OCI-M1 (cell line): Measurements from ENCODE around the gene SIGLEC9.

Source experiments
- DNase-seq: peaks from one replicate; lab custom pipeline; 2025; lab: John Stamatoyannopoulos, UW

The SIGLEC9 gene

GRCh38 chr19:51124729-51125128 is at the start of gene SIGLEC9:
Gene SIGLEC9, plus strand, starts transcription at chr19:51124906. Its CDS starts 69 bp downstream, at chr19:51124975.
- no peak for DNase-seq

DNA sequence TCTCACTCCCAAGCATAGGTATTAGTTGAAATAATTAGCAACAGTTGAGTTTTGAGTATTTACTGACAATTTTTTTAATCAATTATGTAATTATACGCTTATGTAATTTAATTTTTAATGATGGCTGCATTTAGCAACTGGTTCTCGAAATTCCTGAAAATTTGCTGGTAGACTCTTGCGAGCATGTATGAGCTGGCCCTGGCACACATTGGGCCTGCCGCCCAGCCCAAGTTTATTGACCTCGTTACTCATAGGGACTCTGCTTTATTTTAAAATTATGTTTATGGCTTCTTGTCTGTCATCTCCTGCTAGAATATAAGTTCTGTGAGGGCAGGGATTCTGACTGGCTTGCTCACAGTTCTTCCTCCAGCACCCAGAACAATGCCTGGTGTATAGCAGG is 48.7 kb upstream of the SIGLEC9 start:
- DNase-seq, result no peak

- DNase-seq, result no peak
These were observed 48.0 kb upstream of the SIGLEC9 start for GRCh38 chr19:51076631-51077213.

- no peak for DNase-seq
These were observed 46.6 kb upstream of the SIGLEC9 start for GRCh38 chr19:51078104-51078503.

- no peak for DNase-seq
These were observed 46.0 kb upstream of the SIGLEC9 start for GRCh38 chr19:51078731-51079130.

DNA sequence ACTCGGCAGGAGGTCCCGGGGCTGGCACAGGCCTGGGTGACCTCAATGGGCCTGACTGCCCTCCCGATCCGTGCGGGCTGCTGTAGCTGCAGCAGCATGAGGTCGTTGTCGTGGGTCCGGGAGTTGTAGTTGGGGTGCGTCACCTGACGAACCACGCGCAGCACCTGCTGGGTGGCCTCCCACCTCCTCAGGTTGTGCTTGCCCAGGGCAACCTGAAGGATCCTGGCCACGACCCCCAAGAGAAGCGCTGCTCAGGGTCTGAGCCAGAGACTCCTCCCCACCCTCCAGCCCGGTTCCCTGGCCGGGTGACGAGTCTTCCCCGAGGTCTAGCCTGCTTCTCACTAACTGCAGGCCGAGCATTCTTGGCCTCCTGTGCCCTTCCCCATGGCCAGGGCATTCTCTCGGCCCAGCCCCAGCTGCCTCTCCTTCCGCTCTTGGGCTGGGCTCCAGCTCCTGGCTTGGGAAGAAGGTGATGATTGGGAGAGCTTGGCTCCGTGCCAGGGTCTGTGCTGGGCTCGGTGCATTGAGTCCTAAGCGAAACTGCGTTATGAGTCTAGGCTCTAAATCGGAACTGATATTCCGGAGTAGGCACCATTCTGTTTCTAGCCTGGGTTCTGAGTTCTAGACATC is 45.1 kb upstream of the SIGLEC9 start:
- no peak for DNase-seq

DNA sequence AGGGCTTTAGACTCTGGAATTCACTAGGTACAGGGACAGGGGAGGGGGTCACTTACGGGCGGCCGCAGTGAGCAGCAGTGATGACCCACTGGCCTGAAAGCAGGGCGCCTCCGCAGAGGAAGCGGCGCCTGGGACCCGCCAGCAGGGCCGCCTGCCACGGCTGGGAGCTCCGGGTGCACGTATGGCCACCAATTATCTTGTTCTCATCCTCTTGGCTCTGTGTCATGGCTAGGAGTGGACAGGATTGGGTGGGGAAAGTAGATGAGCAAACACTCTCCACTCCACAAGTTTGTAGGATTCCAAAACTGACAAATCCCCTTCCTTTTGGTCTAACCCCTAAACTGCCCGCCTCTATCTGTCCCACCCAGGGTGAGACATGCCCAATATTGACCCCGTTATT is 43.2 kb upstream of the SIGLEC9 start:
- DNase-seq, result no peak

DNA sequence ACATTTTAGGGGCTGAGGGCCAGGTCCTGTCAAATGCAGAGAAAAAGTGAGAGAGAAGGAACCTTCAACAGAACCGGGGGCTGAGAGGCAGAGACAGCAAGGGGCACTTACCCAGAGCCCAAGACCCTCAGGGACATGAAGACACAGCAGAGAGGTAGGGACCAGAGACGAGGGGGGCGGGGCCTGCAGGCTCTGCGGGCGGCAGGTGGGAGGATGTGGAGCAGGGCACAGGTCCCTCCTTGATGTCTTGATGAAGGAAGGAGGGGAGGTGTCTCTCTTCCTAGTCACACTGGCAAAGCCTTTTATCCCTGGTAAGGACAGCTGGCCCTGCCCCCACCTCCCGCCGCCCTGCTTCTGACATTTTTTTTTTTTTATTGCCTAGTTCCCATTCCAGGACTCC is 42.1 kb upstream of the SIGLEC9 start, which contains the start of gene KLK14:
Gene KLK14 (minus strand): TSS at position 277 of the 400 bp plus-strand sequence. CDS start 273 bp downstream, at position 4.
- no peak for DNase-seq

GRCh38 chr19:51083181-51083580 is 41.5 kb upstream of the SIGLEC9 start:
- no peak for DNase-seq

GRCh38 chr19:51083783-51084182 is 40.9 kb upstream of the SIGLEC9 start:
- no peak for DNase-seq

GRCh38 chr19:51084505-51084904 is 40.2 kb upstream of the SIGLEC9 start:
- no peak for DNase-seq

GRCh38 chr19:51086153-51086850 is 38.4 kb upstream of the SIGLEC9 start:
- DNase-seq, result no peak

GRCh38 chr19:51089786-51090185 is 34.9 kb upstream of the SIGLEC9 start:
- DNase-seq, result no peak

DNA sequence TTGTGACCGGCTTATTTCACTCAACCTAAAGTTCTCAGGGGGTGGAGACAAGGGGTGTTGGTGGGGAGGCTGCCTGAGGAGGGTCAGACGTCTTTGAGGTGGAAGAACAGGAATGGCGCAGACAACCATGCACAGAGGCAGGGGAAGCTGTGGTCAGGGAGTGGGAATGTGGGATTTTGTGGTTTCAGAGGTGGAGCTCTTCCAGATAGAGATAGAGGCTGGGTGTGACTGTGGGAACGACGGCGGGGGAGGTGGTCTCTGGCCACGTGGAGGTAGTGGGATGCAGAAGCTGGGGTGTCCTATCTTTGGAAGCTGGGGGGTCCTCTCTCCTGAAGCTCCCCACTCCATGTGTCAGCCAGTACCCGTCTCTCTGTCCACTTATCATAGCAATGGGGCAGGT is 34.2 kb upstream of the SIGLEC9 start:
- no peak for DNase-seq

DNA sequence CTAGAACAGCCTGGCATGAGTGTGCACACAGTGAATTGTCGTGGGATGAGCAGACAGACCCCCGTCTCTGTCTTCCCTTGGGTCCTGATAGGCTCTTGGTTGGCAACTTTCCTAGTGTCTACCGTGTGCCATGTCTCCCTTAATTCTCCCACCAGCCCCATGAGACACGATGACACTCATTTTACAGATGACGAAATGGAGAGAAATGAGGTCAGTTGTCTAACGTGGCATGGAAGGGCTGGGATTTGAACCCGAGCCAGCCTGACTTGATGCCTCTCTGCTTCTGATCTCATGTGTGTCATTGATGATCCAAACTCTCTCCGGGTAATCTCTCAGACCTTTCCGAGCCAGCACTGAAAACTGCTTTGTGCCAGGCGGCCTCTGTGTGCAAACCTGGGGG is 33.6 kb upstream of the SIGLEC9 start:
- no peak for DNase-seq

DNA sequence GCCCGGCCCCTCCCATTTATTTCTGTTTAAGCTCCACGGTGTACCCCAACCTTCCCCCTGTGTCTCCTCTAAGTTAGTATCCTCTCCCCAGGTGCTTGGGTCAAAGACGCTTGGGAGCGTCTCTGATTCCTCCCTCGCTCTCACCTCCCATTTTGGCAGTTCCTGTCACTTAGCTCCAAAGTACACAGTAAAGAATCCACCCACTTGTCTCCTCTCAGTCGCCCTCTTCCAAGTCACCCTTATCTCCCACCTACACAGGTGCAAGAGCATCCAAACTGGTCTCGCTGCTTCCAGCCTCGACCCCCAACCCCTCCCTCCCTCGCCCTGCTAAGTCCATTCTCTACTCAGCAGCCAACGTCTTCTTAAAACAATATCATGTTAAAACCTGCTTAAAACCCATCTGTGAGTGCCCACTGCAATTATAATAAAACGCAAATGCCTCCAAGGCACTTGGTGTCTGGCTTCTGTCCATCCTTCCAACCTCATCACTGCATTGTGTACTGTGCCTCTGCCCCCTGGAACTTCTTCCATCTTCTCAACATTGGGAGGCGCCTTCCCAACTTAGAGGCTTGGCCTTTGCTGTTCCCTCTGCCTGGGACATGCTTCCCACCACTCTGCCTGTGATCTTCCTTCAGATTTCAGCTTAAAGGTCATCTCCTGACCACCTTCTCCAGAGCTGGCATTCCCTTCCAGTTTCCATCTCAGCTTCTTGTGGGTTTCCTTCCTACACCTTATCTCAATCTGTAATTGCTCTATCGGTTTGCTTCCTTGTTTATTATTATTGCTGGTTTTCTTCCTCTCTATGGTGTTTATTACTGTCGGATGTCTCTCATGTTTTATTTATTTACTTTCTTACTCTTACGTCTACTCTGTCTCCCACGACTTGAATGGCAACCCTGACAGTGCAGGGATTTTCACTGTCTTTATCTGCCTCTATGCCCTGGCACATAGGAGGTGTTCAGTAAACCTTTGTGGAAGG is 32.5 kb upstream of the SIGLEC9 start:
- no peak for DNase-seq

- no peak for DNase-seq
These were observed 31.6 kb upstream of the SIGLEC9 start for GRCh38 chr19:51093101-51093500.

- DNase-seq, result no peak
These were observed 31.0 kb upstream of the SIGLEC9 start for GRCh38 chr19:51093510-51094345.

- DNase-seq, result peak; percentile 52
These were observed 29.9 kb upstream of the SIGLEC9 start for GRCh38 chr19:51094696-51095279.

- peak; percentile 28 for DNase-seq
These were observed 28.1 kb upstream of the SIGLEC9 start for GRCh38 chr19:51096473-51097165.
